ENCODE measurements around the gene TSTD2.

Gene TSTD2

DNA sequence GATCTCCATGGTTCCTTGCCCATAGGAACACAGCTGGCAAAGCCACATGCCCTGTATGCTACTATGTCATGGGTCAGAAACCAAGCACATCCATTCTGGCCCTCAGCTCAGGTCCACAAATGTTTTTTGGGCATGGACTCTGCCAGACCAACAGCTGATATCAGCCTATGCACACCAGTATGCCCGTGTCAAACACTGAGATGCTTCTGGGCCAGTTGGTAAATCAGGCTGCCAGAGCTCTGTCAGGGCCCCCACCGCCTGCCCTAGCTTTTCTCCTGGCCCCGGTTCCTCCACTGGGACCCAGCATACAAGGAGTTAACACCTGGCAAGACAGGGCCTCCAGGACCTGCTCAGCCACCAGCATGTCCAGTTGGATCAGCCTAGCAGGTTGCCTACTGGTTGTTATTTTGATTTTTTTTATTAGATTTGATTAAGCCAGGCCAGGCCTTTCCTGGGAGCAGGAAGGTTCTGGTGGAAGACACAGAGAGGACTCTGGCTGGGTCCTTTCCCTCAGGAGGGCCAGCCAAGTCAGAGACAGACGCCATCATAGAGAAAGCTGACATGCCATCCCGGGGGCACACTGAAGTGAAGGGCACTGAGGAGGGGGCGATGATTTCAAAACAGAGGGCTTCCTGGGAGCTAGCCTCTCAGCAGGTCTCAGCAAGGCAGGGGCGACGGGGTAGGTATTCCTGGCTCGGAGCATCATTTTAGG lies 65.8 kb downstream of the TSTD2 start:
- DNase-seq (ENCODE audit: extremely low spot score, insufficient read length, low read depth), result no peak
- FAIRE-seq, result no peak

DNA sequence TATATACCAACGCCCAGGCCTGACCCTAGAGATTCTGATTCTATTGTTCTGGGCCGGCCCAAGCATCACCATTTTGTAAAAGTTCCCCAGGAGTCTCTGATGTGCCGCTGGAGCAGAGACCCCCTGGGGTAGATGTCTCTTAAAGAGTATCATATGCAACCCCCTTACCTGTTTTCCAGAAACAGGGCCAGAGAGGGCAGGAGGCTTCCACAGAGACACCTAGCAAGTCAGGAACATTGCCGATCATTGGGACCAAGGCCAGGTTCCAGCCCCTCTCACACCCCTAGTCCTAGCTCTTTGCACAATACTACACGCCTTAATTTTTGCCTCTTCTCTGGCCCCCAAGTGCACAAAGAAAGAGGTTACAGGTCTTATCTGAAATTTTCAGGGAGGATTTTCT lies 67.9 kb downstream of the TSTD2 start:
- FAIRE-seq (no peak), DNase-seq (ENCODE audit: extremely low spot score, insufficient read length, low read depth) (no peak)

DNA sequence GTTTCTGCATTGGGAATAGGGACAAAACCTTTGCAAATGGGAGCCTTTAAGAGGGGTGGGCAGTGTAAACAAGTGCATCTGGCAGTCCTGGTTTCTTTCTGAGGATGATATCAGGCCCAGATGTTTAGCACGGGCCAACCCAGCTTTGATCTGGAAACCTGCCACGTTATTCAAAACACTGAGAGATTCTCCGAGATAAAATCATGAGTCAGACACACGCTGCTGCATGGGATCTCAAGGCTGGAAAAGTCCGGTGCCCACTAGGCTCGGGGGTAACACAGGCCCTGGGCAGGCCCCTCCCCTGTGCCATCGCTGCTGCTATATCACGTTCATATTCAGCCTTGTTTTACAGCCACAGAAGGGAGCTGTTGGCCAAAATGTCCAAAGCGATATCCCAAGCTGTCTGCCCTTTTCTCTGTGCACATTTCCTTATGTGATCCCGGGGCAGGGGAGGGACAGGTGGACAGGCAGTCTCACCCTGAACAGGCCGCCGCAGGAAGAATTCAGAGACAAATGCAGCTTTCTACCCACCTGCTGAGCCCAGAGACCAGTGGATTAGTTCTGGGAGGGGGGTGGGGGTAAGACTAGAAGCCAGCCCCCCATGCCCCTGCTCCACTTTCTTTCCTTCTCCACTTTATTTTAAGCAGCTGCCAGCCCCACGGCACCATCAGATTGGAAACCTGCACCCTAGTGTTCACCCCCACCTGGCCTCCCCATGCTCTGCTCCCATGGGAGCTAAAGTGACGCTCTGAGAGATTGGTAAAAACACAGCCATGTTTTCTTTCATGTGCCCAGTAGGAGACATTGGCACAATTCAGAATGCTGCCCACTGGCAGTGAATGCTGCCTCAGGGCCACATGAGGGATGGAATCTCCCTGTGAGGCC lies 68.6 kb downstream of the TSTD2 start:
- no peak for FAIRE-seq

DNA sequence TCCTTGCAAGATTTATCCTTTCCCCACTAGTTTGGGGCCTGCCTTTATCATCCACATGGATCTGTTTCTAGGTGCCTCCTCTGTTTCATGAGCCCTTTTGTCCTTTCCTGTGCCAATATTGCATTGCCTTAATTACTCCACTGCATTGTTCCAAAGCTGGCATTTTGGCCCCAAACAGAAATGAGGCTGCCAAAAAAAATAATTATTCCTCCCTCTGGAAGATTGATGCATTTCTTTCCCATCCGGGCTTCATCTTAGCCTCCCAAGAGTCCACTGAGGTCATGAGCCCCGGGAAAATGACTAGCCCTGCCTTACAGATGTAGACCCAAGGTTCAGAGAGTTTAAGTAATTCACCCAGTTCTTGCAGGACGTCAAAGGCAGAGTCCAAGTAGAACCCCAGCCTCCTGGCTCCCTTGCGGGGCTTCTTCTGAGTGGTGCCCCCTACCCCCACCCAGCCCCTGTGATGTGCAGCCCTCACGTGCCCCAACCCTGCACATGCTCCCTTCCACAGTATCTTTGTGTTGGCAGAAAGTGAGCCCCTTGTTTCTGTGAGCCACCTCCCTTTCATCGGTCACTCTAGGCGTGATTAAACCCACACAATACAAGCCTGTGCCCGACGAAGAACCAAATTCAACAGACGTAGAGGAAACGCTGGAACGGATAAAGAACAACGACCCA lies 69.6 kb downstream of the TSTD2 start:
- DNase-seq (ENCODE audit: extremely low spot score, insufficient read length, low read depth) (no peak), FAIRE-seq (no peak)

More for the DNA sequence above, 68.6 kb downstream of the TSTD2 start:
- DNase-seq (ENCODE audit: extremely low spot score, insufficient read length, low read depth), result no peak

DNA sequence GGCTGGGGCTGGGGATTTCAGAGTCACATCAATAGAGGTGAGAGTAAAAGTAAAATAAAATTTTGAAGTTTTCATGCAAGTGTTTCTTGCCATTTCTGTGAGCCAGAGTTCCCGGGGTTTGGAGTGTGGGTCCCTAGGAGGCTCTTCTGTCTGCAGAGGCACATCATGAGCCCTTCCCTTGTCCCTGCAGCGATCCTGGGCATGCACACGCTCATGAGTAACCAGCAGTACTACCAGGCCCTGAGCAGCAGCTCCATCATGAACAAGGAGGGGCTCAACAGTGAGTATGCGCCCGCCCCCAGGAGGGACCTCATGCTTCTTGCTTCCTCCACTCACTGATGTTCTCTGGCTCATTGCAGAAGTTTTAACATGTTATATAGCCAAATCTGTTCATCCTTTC lies 70.6 kb downstream of the TSTD2 start:
- no peak for DNase-seq (ENCODE audit: extremely low spot score, insufficient read length, low read depth)
- no peak for FAIRE-seq

DNA sequence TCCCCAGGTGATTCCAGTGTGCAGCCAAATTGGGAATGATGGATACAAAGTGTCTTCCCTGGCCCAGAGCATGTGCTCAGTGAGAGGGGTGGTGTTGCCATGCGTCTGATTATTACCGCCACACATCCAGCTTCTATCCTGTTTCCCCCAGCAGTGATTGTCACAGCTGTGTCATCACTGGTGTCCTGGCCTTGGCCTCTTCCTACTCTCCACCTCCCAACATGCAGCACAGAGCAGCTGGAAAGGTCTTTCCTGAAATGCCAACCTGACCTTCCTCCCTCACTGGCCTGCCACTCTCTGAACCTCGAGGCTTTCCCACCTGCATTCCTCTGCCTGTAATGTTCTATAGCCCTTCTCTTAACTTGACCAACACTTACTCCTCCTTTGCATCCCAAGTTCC lies 71.7 kb downstream of the TSTD2 start:
- no peak for DNase-seq (ENCODE audit: extremely low spot score, insufficient read length, low read depth)
- no peak for FAIRE-seq

DNA sequence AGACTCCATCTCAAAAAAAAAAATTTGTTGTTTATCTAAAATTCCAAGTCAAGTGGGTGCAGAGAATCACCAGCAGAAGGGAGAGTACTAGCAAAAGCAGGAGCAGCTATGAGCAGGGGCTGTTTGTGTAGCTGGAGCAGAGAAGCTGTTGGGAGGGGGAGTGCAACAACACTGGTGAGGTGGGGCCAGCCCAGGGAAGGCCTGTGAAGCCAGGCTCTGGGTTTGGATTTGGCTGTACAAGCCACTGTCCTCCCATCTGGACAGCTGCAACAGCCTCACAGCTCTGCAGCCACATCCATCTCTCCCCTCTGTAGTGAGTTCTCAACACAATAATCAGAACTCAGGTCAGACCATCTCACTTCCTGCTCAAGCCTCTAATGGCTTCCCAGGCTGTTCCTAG lies 72.3 kb downstream of the TSTD2 start:
- FAIRE-seq (no peak), DNase-seq (ENCODE audit: extremely low spot score, insufficient read length, low read depth) (no peak)

DNA sequence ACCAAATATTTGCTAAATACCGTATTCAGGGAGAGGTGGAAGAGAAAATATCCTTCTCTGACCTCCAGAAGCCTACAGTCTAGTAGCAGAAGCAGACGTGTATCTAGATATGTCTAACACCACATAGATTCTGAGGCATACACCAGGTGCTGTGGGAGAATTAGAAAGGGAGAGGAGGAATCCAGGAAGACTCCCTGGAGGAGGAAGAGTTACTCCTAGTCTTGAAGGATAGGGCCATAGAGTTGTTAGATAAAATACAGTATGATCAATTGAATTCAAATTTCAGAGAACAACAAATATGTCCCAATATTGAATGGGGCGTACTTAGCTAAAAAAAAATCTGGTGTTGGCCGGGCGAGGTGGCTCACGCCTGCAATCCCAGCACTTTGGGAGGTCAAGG lies 73.0 kb downstream of the TSTD2 start:
- no peak for DNase-seq (ENCODE audit: extremely low spot score, insufficient read length, low read depth)
- FAIRE-seq, result no peak

DNA sequence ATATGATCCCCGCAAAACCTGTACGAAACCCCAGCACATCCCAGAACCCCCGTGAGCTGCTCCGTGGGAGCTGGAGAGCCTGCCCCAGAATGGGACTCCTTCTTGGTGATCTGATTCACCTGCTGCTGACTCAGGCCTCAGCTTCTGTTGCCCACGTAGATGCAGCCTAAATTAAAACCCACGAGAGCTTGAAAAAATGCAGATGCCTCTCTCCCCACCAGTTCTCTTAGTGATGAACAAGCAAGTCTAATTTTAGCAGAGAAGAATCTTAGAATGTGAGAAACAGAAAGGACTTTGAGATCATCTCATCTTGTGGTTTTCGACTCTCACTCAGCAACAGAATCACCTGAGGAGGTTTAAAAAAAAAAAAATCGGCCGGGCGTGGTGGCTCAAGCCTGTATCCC lies 74.1 kb downstream of the TSTD2 start:
- FAIRE-seq (peak; percentile 75), DNase-seq (ENCODE audit: extremely low spot score, insufficient read length, low read depth) (peak; percentile 14)

DNA sequence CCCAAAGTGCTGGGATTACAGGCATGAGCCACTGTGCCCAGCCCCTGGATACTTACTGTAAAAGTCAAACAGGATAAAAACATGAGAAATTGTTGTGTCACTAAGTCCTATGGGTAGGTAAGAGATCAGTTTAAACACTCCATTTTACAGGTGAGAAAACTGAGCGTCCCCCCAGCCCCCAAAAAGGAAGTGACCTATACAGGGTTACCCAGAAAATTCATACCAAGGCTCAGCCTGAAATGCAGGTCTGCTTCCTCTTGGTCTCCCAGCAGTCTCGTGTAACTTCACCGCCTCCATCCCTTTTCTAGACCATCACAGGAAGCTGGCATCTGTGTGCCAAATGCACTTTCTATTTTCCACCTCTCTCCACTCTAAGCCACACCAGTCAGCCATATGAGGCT lies 74.5 kb downstream of the TSTD2 start:
- peak; percentile 33 for FAIRE-seq
- no peak for DNase-seq (ENCODE audit: extremely low spot score, insufficient read length, low read depth)

DNA sequence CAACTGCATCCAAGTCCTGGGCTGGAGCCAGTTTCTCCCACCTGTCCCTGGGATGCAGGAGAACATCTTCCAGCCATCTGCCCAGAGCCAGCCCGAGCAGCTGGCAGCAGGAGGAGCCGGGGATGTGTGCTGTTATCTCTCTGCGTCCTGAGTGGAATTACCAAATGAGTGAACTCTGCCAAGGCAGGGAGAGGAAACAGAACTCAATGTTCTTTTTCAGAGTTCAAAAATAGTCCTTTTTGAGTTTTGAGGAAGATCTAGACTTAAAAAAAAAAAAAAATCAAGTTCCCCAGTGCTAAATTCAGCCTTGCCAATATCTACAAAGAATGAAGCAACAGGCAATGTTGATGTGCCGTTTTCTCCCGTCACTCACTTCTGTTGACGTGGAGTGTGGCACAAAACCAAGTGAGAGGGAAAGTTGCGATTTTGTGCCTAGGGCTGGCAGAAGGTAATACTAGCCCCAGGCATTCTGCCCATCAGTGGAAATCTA lies 75.5 kb downstream of the TSTD2 start:
- no peak for FAIRE-seq
- no peak for DNase-seq (ENCODE audit: extremely low spot score, insufficient read length, low read depth)

DNA sequence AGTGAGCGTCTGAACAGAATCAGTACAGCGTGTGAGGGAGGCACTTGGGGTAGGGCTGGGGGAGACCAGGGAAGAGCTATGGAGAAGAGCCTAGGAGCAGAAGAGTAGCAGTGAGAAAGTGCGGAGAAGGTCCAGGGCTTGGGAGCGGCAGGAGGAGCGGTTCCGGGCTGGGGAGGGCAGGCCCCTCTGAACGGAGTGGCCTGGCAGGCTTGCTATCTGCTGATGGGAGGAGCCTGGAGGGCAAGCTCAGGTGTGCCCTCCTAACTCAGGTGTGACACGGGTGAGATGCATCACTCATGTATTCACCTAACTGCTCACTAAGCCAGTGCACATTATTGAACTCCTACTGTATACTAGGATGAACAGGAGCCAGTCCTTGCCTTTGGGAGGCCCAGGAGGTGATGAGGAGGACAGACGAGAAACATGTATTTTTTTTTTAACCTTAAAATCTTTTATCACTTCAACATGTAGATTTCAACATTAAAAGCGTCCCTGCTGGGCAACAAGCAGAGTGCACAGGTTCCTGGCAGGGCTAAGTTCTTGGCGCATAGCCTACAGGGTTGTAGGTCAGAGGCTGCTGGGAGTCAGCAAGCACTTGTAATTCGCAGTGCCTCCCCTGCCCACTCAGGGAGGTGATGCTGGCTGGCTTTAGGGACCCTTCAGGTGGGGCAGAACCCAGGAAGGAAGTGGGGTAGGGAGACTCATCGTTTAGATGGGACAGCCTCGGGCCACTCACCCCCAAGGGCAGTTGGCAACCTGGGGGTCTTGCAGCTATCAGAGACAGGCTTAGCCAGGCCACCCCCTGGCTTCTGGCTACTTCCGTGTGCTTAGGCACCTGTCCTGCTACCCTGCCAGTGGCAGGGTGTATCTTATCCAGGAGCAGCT lies 76.2 kb downstream of the TSTD2 start:
- FAIRE-seq (no peak), DNase-seq (ENCODE audit: extremely low spot score, insufficient read length, low read depth) (no peak)

DNA sequence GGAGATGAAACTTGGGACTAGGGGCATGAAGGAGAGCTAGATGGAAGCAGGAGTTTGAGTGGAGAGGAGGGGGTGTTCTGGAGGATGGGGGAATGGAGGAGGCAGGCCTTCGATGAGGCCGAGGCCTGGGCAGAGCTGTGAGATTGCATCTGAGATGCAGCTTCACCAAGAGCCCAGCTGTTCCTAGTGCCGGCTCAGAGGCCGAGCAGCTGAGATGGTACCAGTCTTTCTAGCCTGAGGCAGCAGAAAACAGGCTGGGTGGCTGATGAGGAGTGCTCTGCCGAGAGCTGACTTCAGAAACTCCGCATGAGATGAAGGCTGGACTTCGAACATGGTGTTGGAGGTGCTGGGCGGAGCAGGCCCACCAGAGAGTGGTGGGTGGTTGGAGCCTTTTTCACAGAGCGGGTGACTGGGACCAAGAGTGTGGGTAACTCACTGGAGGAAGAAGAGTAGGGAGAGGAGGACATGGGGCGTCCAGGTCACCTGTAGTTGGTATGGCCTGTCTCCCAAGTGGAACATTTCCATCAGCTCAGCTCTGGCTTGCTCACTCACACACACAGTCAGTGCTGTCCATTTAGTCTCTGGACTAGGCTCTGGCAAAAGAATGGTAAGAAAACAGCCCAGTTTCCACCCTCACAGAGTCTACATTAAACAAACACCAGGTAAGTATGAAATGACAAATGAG lies 77.0 kb downstream of the TSTD2 start:
- FAIRE-seq (no peak), DNase-seq (ENCODE audit: extremely low spot score, insufficient read length, low read depth) (no peak)

DNA sequence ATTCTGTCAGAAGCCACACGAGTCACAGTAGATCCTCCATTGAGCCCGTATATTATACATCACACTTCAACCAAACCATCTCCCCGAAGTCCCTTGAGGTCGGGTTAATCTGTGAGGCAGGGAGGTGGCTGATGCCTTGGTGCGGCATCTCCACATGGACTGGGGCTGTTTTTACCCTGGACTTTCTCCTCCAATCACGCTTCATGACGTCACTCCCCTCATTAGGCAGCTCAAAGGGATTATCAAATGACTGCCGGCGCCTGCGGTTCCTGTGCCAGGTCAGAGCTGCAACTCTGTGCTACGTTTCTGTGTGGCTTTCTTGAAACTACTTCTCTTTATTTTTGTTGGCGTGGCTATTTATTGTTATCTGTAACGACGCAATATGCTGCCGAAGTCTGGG lies 78.0 kb downstream of the TSTD2 start:
- DNase-seq (ENCODE audit: extremely low spot score, insufficient read length, low read depth) (no peak), FAIRE-seq (no peak)

DNA sequence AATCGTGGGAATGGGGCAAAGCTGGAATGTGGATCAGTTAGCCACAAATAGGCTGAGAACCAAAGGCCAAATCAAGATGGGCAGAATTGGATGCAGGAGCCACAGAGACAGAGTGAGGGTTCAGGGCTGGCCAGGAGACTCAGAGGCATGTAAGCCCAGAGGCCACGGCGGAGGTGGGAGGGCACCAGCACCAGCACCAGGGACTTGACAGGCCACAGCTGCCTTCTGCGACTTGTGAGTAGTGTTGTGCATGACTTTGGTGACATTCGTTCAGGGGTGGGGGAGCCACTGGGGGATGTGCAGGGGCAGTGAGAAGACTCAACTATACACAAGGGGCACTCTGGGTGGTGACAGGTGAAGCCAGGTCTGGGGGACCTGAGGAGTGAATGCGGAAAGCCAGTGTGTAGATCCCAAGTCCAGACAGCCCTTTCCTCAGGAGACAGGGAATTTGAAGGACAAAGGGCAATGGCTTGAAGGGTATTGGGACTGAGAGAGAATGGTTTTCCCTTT lies 78.5 kb downstream of the TSTD2 start:
- FAIRE-seq (no peak), DNase-seq (ENCODE audit: extremely low spot score, insufficient read length, low read depth) (no peak)

DNA sequence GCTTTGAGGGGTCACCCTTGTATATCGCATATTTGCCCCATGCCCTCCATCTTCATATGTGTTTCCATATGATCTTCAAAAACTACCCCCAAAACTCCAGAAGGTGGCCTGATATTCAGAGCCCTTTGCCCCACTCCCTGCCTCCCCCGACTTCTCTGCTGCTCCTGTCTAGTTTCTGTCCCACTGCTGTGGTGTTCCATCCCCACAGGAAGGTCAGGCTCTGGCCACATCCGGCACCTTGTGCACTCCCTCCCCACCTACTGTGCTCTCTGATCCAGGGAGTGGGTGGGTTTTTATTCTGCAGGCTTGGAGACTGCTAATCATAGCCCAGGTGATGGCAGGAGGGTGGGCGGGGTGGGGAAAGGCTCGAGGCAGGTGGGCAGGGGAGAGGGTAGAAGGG lies 79.3 kb downstream of the TSTD2 start:
- FAIRE-seq, result no peak
- DNase-seq (ENCODE audit: extremely low spot score, insufficient read length, low read depth), result no peak

DNA sequence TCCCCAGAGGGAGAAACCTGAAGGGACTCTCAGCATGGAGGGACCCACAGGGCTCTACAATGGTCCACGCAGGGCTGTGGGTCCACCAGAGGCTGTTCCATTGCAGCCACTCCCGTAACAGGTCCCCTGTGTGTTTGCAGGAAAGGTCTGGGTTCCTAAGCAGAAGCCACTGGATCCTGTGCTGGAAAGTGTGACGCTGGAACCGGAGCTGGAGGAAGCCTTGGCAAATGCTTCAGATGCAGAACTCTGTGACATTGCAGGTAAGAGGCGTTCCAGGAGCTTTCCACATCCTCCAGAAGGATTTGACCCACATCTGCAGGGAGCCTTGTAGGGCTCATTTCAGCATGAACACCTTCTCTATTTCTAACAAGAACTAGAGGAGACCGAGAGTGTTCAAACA lies 80.0 kb downstream of the TSTD2 start:
- DNase-seq (ENCODE audit: extremely low spot score, insufficient read length, low read depth) (no peak), FAIRE-seq (no peak)

DNA sequence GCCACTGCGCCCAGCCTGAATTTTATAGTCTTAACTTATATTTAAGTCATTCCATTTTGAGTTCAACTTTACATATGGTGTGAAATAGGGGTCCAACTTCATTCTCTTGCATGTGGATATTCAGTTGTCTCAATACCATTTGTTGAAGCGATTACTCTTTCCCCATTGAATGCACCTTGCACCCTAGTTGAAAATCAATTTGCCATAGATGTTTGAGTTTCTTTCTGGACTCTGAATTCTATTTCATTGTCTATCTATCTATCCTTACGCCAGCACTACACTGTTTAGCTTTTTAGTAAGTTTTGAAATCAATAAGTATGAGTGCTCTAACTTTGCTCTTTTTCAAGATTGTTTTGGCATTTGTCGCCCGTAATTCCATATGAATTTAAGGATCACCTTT lies 81.9 kb downstream of the TSTD2 start:
- DNase-seq (ENCODE audit: extremely low spot score, insufficient read length, low read depth) (no peak), FAIRE-seq (no peak)

DNA sequence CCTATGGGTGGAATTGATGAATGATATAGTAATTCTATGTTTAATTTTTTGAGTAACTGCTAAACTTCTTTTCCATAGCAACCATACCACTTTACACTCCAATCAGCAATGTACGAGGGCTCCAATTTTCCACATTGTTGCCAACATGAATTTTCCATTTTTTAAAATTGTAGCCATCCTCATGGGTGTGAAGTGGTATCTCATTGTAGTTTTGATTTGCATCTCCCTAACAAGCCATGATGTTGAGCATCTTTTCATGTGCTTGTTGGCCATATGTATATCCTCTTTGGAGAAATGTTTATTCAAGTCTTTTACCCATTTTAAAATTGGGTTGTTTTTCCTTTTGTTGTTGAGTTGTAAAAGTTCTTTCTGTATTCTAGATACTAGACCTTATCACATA lies 82.8 kb downstream of the TSTD2 start:
- DNase-seq (ENCODE audit: extremely low spot score, insufficient read length, low read depth) (no peak), FAIRE-seq (no peak)

Measured in GM18507 (cell line).